Mesothelial cell of epicardium (in vitro differentiated cells): ENCODE data around the gene AFF3. TPM values are rescaled to one million over a fixed set of nuclear protein-coding genes. Genes with fewer than 3 reads are reported as not detected.

ENCODE experiments used
- DNase-seq, 2 experiments: peaks; one replicate each; pipeline ENCODE4 v3.0.0; 2021; ENCODE audit warnings: low spot score in 2 of 2; ENCODE audit not compliant: unreplicated experiment in 2 of 2
- H3K27ac Mint-ChIP-seq: 2 replicates; pipeline ENCODE4 v1.8.0; 2021; ENCODE audit warnings: mixed read lengths
- H3K27me3 Mint-ChIP-seq: 2 replicates; pipeline ENCODE4 v1.8.0; 2021; ENCODE audit warnings: low read depth, mixed read lengths
- H3K36me3 Mint-ChIP-seq: 2 replicates; pipeline ENCODE4 v1.8.0; 2021; ENCODE audit warnings: mixed read lengths
- H3K4me1 Mint-ChIP-seq: 2 replicates; pipeline ENCODE4 v1.8.0; 2021; ENCODE audit warnings: mixed read lengths
- H3K4me3 Mint-ChIP-seq: 2 replicates; pipeline ENCODE4 v1.8.0; 2021; ENCODE audit warnings: mild to moderate bottlenecking, moderate library complexity, mixed read lengths
- H3K9me3 Mint-ChIP-seq: 2 replicates; pipeline ENCODE4 v1.8.0; 2021; ENCODE audit warnings: mixed read lengths
- CTCF ChIP-seq: fragments of 200-600 bp; sonication (generic); IDR thresholded peaks from one replicate; pipeline ENCODE4 v1.5.0; 2021; ENCODE audit warnings: antibody characterized with exemption; ENCODE audit not compliant: unreplicated experiment
- total RNA-seq: library from RNA; stranded (reverse); gene quantifications from 3 replicates; pipeline ENCODE4 v1.2.1, GENCODE V29; 2021

AFF3 gene
- total RNA-seq, 1 donor from 2014 or later, result 14.4 TPM

DNA sequence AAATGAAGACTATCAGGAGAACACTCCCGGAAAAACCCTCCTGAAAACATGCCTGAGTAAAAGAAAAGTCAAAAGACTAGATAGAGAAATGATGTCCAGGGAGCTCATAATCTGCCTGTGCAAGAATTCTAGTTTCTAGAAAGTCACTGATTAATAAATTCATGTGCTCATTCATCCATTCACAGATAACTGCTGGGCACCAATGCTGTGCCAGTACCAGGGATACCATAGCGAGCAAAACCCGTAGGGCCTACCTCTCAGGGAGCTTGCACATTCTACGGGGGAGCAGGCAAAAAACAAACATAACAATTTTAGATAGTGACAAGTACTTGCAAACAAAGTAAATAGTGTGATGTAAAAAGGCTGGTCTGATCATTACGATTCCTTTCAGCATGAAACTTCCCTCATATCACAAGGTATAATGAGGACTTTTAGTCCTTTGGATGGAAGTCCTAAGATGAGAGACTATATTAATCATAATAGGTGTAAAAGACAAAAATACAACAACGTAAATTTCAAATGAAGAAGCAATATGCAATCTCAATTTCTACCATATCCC is 289.9 kb downstream of the AFF3 start:
- H3K27me3 Mint-ChIP-seq, result peaks cover 4% of the 10 kb centered on the region
- peaks cover 17% of the 10 kb centered on the region for H3K9me3 Mint-ChIP-seq
- peaks cover 2% of the 10 kb centered on the region for H3K36me3 Mint-ChIP-seq
- no peak overlapping the region for H3K27ac Mint-ChIP-seq
- no peak for TF ChIP-seq CTCF
- H3K4me3 Mint-ChIP-seq, result no peak overlapping the region
- peaks cover 17% of the 10 kb centered on the region for H3K4me1 Mint-ChIP-seq
- DNase-seq, result no peak

GRCh38 chr2:99851811-99852210 is 290.6 kb downstream of the AFF3 start:
- no peak overlapping the region for H3K4me3 Mint-ChIP-seq
- H3K27ac Mint-ChIP-seq, result no peak overlapping the region
- peaks cover 17% of the 10 kb centered on the region for H3K9me3 Mint-ChIP-seq
- peaks cover 5% of the 10 kb centered on the region for H3K27me3 Mint-ChIP-seq
- no peak for TF ChIP-seq CTCF
- peaks cover 19% of the 10 kb centered on the region for H3K4me1 Mint-ChIP-seq
- peaks cover 2% of the 10 kb centered on the region for H3K36me3 Mint-ChIP-seq
- DNase-seq, result no peak

GRCh38 chr2:99851089-99851488 is 291.3 kb downstream of the AFF3 start:
- DNase-seq, result no peak
- no peak for TF ChIP-seq CTCF
- Mint-ChIP-seq H3K36me3 (peaks cover 2% of the 10 kb centered on the region), H3K4me3 (no peak overlapping the region), H3K27me3 (peaks cover 7% of the 10 kb centered on the region), H3K4me1 (peaks cover 19% of the 10 kb centered on the region), H3K27ac (no peak overlapping the region), H3K9me3 (peaks cover 14% of the 10 kb centered on the region)

DNA sequence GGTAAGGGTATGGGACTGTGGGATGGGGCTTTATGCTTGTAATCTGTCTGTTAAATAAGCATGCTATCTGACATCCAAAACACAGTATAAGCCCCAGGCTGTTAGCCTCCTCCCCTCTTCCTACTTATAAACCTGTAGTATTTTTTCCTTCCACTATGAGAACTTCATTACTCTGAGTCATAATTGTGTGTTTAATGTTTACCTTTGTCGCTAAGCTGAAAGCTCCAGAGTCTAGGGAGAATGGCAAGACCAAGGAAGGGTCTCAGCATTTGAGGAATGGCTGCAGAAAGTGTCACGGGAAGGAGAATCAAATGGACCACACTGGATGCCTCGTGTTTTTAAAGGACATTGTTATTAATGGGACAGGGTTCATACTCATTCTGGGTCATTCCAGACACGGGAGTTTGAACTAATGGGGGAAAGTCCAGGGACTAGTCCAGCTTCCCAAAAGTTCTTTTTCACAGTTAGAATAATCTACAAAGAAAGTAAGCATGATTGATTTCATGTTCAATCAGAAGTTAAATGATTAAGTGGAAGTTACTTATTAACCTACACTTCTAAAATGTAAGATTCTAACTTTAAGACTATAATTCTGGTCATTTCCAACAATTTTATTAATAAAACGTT is 292.2 kb downstream of the AFF3 start:
- no peak for TF ChIP-seq CTCF

DNA sequence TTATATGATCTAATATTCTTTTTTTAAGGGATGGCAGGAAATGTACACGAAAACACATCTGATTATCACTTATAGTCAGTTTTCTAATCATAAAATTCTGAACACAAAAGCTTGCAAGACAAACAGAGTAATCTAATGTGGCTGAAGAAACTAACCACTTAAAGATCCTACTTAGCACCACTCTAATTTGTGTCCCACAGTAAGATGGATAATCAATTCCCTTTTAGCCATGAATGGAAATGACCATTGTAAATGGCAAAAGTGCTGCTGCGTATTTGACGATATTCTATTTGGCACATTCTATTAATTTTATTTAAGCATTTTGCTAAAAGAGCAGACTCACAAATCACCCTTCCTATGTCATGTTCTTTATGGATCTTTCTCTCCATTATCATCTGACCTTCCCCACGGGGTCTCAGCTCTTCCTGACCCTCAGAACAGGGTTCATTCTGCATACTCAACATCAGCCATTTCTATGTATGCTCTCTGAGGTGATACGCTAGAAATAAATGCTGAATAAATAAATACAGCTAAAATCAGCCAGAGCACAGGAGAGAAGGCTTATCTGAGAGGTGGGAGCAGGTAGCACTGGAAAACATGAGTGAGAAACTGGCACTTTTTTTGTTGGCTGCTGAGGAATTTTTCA is 295.8 kb downstream of the AFF3 start:
- H3K36me3 Mint-ChIP-seq, result no peaks in the 10 kb centered on the region
- H3K4me3 Mint-ChIP-seq, result no peak overlapping the region
- no peak for DNase-seq
- H3K27ac Mint-ChIP-seq, result no peak overlapping the region
- peaks cover 28% of the 10 kb centered on the region for H3K27me3 Mint-ChIP-seq
- no peak for TF ChIP-seq CTCF
- H3K4me1 Mint-ChIP-seq, result peaks cover 13% of the 10 kb centered on the region
- no peaks in the 10 kb centered on the region for H3K9me3 Mint-ChIP-seq

More for the DNA sequence above, 292.2 kb downstream of the AFF3 start:
- Mint-ChIP-seq H3K4me3 (no peak overlapping the region), H3K27me3 (peaks cover 10% of the 10 kb centered on the region), H3K27ac (no peak overlapping the region), H3K9me3 (peaks cover 6% of the 10 kb centered on the region), H3K36me3 (no peaks in the 10 kb centered on the region), H3K4me1 (peaks cover 19% of the 10 kb centered on the region)
- DNase-seq, result no peak
